ENCODE results near the gene TAX1BP3. TPM values are rescaled to one million over a fixed set of nuclear protein-coding genes. Genes with fewer than 3 reads are reported as not detected.

The TAX1BP3 gene
- polyA plus RNA-seq, 1 experiment: 207 TPM

- no peak overlapping the region for H3K4me3 ChIP-seq (ENCODE audit: low read depth, low read length)
- TF ChIP-seq CTCF (IDR thresholded peaks at IDR 0.05; ENCODE audit: insufficient read depth, low read depth, low read length): no peak
Observed at GRCh38 chr17:3657874-3658783, 10.2 kb downstream of the TAX1BP3 start.

GRCh38 chr17:3657588-3657869 is 10.8 kb downstream of the TAX1BP3 start:
- Histone ChIP-seq H3K36me3 (ENCODE audit: control insufficient read depth, insufficient read depth, low read length) (peaks cover 5% of the 10 kb centered on the region), H3K4me3 (ENCODE audit: low read depth, low read length) (no peak overlapping the region), H3K27me3 (ENCODE audit: control insufficient read depth, insufficient read depth, low read length) (no peaks in the 10 kb centered on the region)
- no peak for DNase-seq (ENCODE audit: low read depth)
- CTCF ChIA-PET: interaction anchor here (0.5 to 2.0 kb wide), 3 partner anchors 10 to 80 kb away, joined by 3 to 5 read pairs (median 3); no protein-coding TSS in a partner anchor
- POLR2A ChIA-PET: no interaction called here
- no peak for TF ChIP-seq CTCF (IDR thresholded peaks at IDR 0.05; ENCODE audit: insufficient read depth, low read depth, low read length)

More at GRCh38 chr17:3657874-3658783, 10.2 kb downstream of the TAX1BP3 start:
- CTCF ChIA-PET: interaction anchor here (1.0 to 2.0 kb wide), 4 partner anchors 10 to 610 kb away, joined by 3 to 5 read pairs (median 4); no protein-coding TSS in a partner anchor
- H3K36me3 ChIP-seq (ENCODE audit: control insufficient read depth, insufficient read depth, low read length): peaks cover 8% of the 10 kb centered on the region
- H3K27me3 ChIP-seq (ENCODE audit: control insufficient read depth, insufficient read depth, low read length): no peaks in the 10 kb centered on the region
- POLR2A ChIA-PET: no interaction called here
- DNase-seq (ENCODE audit: low read depth): no peak

GRCh38 chr17:3656755-3657587 is 11.4 kb downstream of the TAX1BP3 start:
- no peak for TF ChIP-seq CTCF (IDR thresholded peaks at IDR 0.05; ENCODE audit: insufficient read depth, low read depth, low read length)
- Histone ChIP-seq H3K4me3 (ENCODE audit: low read depth, low read length) (no peak overlapping the region), H3K27me3 (ENCODE audit: control insufficient read depth, insufficient read depth, low read length) (no peaks in the 10 kb centered on the region), H3K36me3 (ENCODE audit: control insufficient read depth, insufficient read depth, low read length) (peaks cover 3% of the 10 kb centered on the region)
- ChIA-PET POLR2A (no interaction called here), CTCF (interaction anchor here (0.5 to 2.0 kb wide), 3 partner anchors 9 to 80 kb away, joined by 3 to 5 read pairs (median 3); no protein-coding TSS in a partner anchor)
- no peak for DNase-seq (ENCODE audit: low read depth)

GRCh38 chr17:3656353-3656752 is 12.0 kb downstream of the TAX1BP3 start:
- H3K4me3 ChIP-seq (ENCODE audit: low read depth, low read length): no peak overlapping the region
- peaks cover 2% of the 10 kb centered on the region for H3K36me3 ChIP-seq (ENCODE audit: control insufficient read depth, insufficient read depth, low read length)
- ChIA-PET CTCF (interaction anchor here (1.7 kb wide), 1 partner anchor 9 kb away, joined by 5 read pairs; no protein-coding TSS in a partner anchor), POLR2A (no interaction called here)
- TF ChIP-seq CTCF (IDR thresholded peaks at IDR 0.05; ENCODE audit: insufficient read depth, low read depth, low read length): no peak
- no peak for DNase-seq (ENCODE audit: low read depth)
- no peaks in the 10 kb centered on the region for H3K27me3 ChIP-seq (ENCODE audit: control insufficient read depth, insufficient read depth, low read length)

- no peak for DNase-seq (ENCODE audit: low read depth)
Observed at GRCh38 chr17:3655766-3656165, 12.6 kb downstream of the TAX1BP3 start.

More at GRCh38 chr17:3655766-3656165, 12.6 kb downstream of the TAX1BP3 start:
- ChIA-PET CTCF (interaction anchor here (1.7 kb wide), 1 partner anchor 9 kb away, joined by 5 read pairs; no protein-coding TSS in a partner anchor), POLR2A (no interaction called here)
- Histone ChIP-seq H3K4me3 (ENCODE audit: low read depth, low read length) (no peak overlapping the region), H3K36me3 (ENCODE audit: control insufficient read depth, insufficient read depth, low read length) (peaks cover 3% of the 10 kb centered on the region; the same call in 1 of the 2 replicates), H3K27me3 (ENCODE audit: control insufficient read depth, insufficient read depth, low read length) (no peaks in the 10 kb centered on the region)
- TF ChIP-seq CTCF (IDR thresholded peaks at IDR 0.05; ENCODE audit: insufficient read depth, low read depth, low read length): no peak

Measured in BJ (cell line).